Parathyroid adenoma (tissue), 2 donors: ENCODE measurements around the gene CST7.

Experiments used
- H2AFZ ChIP-seq: fragments of 300-600 bp; sonication (generic); one replicate; pipeline ENCODE4 v1.7.0; 2017; ENCODE audit warnings: antibody characterized with exemption, mild to moderate bottlenecking
- H3K27ac ChIP-seq: fragments of 300-600 bp; sonication (generic); one replicate; pipeline ENCODE4 v1.7.0; 2017
- H3K27me3 ChIP-seq: fragments of 300-600 bp; sonication (generic); one replicate; pipeline ENCODE4 v1.7.0; 2017; ENCODE audit warnings: low read length; ENCODE audit not compliant: control insufficient read depth, insufficient read depth
- H3K36me3 ChIP-seq: fragments of 300-600 bp; sonication (generic); one replicate; pipeline ENCODE4 v1.7.0; 2017; ENCODE audit warnings: low read length; ENCODE audit not compliant: control insufficient read depth, insufficient read depth
- H3K4me1 ChIP-seq: fragments of 300-600 bp; sonication (generic); one replicate; pipeline ENCODE4 v1.7.0; 2017; ENCODE audit warnings: control low read depth
- H3K4me2 ChIP-seq: fragments of 300-600 bp; sonication (generic); one replicate; pipeline ENCODE4 v1.7.0; 2017; ENCODE audit warnings: low read length
- H3K4me3 ChIP-seq: fragments of 300-600 bp; sonication (generic); one replicate; pipeline ENCODE4 v1.7.0; 2017; ENCODE audit warnings: low read depth, low read length
- H3K79me2 ChIP-seq: fragments of 300-600 bp; sonication (generic); one replicate; pipeline ENCODE4 v1.7.0; 2017; ENCODE audit warnings: control low read depth
- H3K9ac ChIP-seq: fragments of 300-600 bp; sonication (generic); one replicate; pipeline ENCODE4 v1.7.0; 2017; ENCODE audit warnings: mild to moderate bottlenecking
- H3K9me3 ChIP-seq: fragments of 300-600 bp; sonication (generic); one replicate; pipeline ENCODE4 v1.7.0; 2017; ENCODE audit warnings: low read length; ENCODE audit not compliant: control insufficient read depth
- TF ChIP-seq, protein P1 (sequence below): fragments of 300-600 bp; sonication (generic); IDR thresholded peaks from one replicate; pipeline ENCODE4 v1.7.0; 2017; ENCODE audit warnings: antibody characterized with exemption, mild to moderate bottlenecking
- donor health status: primary hyperparathyroidism.

Gene CST7

DNA sequence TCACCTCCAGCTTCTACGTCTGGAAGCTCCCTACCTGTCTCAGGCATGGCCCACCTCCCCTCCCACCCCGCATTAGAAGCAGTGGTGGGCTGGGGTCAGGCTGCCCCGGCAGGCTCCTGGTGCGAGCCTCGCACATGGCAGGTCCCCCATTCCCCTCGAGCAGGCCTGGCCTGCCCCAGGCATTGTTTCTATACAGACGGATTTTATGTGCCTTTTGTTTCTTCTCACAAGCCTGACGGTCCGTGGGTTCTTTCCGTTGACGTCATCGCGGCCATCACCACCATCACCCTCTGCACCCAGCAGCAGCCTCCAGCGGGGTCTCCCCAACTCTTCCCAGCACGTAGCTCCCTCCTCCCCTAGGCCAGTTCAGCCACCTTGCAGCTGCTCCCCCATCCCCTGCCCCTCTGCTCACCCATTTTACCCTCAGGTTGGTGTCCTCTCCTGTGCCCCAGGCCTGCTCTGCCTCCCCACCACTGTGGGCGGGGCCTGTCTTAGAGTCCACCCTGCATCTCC lies 4.6 kb downstream of the CST7 start:
- no peaks in the 10 kb centered on the region for H3K79me2 ChIP-seq
- H3K4me2 ChIP-seq = no peak overlapping the region
- H3K4me3 ChIP-seq = no peak overlapping the region
- H2AFZ ChIP-seq = no peak overlapping the region
- no peaks in the 10 kb centered on the region for H3K27me3 ChIP-seq
- TF ChIP-seq, protein P1, sequence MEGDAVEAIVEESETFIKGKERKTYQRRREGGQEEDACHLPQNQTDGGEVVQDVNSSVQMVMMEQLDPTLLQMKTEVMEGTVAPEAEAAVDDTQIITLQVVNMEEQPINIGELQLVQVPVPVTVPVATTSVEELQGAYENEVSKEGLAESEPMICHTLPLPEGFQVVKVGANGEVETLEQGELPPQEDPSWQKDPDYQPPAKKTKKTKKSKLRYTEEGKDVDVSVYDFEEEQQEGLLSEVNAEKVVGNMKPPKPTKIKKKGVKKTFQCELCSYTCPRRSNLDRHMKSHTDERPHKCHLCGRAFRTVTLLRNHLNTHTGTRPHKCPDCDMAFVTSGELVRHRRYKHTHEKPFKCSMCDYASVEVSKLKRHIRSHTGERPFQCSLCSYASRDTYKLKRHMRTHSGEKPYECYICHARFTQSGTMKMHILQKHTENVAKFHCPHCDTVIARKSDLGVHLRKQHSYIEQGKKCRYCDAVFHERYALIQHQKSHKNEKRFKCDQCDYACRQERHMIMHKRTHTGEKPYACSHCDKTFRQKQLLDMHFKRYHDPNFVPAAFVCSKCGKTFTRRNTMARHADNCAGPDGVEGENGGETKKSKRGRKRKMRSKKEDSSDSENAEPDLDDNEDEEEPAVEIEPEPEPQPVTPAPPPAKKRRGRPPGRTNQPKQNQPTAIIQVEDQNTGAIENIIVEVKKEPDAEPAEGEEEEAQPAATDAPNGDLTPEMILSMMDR = no peak
- no peaks in the 10 kb centered on the region for H3K36me3 ChIP-seq
- no peaks in the 10 kb centered on the region for H3K9me3 ChIP-seq
- H3K27ac ChIP-seq = no peak overlapping the region
- no peaks in the 10 kb centered on the region for H3K4me1 ChIP-seq
- no peak overlapping the region for H3K9ac ChIP-seq

DNA sequence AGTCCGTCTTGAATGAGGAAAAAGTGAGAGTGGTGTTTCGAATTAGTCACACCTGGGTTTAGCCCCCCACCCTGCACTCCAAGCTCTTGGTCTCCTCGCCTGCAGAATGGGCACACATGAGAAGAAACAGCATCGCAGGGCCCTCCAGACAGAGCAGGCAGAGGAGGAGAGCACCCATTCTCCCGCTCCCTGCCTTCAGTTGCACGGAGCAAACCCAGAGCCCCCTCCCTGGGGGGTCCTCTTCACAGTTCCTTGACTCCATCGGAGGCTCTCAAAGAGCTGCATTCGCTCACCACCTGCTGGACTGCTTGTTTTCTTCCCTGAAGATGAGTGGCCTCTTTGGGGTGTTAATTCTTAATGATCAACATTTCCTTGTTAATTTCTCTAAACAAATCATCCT lies 5.1 kb downstream of the CST7 start:
- TF ChIP-seq, protein P1 = no peak
- H3K4me3 ChIP-seq = no peak overlapping the region
- no peaks in the 10 kb centered on the region for H3K27me3 ChIP-seq
- H3K79me2 ChIP-seq = no peaks in the 10 kb centered on the region
- no peak overlapping the region for H3K4me2 ChIP-seq
- no peak overlapping the region for H3K9ac ChIP-seq
- no peak overlapping the region for H3K27ac ChIP-seq
- H2AFZ ChIP-seq = no peak overlapping the region
- H3K4me1 ChIP-seq = no peaks in the 10 kb centered on the region
- no peaks in the 10 kb centered on the region for H3K36me3 ChIP-seq
- no peaks in the 10 kb centered on the region for H3K9me3 ChIP-seq

GRCh38 chr20:24954566-24954965 lies 5.5 kb downstream of the CST7 start:
- TF ChIP-seq, protein P1 = no peak
- Histone ChIP-seq H3K27ac (no peak overlapping the region), H3K4me2 (no peak overlapping the region), H3K36me3 (no peaks in the 10 kb centered on the region), H3K9ac (no peak overlapping the region), H3K79me2 (no peaks in the 10 kb centered on the region), H3K9me3 (no peaks in the 10 kb centered on the region), H3K4me1 (no peaks in the 10 kb centered on the region), H2AFZ (no peak overlapping the region), H3K4me3 (no peak overlapping the region), H3K27me3 (no peaks in the 10 kb centered on the region)

- Histone ChIP-seq H3K27me3 (no peaks in the 10 kb centered on the region), H3K9me3 (no peaks in the 10 kb centered on the region), H2AFZ (no peak overlapping the region), H3K9ac (no peak overlapping the region), H3K4me1 (no peaks in the 10 kb centered on the region), H3K79me2 (no peaks in the 10 kb centered on the region), H3K4me2 (no peak overlapping the region), H3K4me3 (no peak overlapping the region), H3K36me3 (no peaks in the 10 kb centered on the region), H3K27ac (no peak overlapping the region)
- TF ChIP-seq, protein P1 = no peak
Measured at GRCh38 chr20:24955045-24955444, 6.0 kb downstream of the CST7 start.
